RWPE2 (cell line): Measurements from ENCODE around the gene MFRP.
A peak's percentile ranks its signal among the peaks of the same experiment; 100 is the strongest.

Experiments used
- ATAC-seq: fragments of 200-7000 bp; cut with Tn5 transposase; 3 replicates; pipeline ENCODE4 v1.9.1; 2021; ENCODE audit warnings: low read depth
- DNase-seq: peaks from one replicate; pipeline ENCODE4 v3.0.0-alpha.2; 2020; ENCODE audit warnings: low spot score
- H3K27ac ChIP-seq: fragments of 450-650 bp; 2 replicates; pipeline ENCODE4 v1.5.1; 2017; ENCODE audit warnings: mild to moderate bottlenecking; ENCODE audit not compliant: poor library complexity, severe bottlenecking
- H3K27me3 ChIP-seq: fragments of 250-450 bp; sonication (Bioruptor Pico); 2 replicates; pipeline ENCODE4 v1.5.1; 2021; ENCODE audit warnings: mild to moderate bottlenecking, moderate library complexity; ENCODE audit not compliant: insufficient read depth, poor library complexity, severe bottlenecking
- H3K36me3 ChIP-seq: fragments of 250-450 bp; sonication (Bioruptor Pico); 2 replicates; pipeline ENCODE4 v1.5.1; 2020; ENCODE audit warnings: low read depth, mild to moderate bottlenecking, moderate library complexity
- H3K4me1 ChIP-seq: fragments of 250-450 bp; sonication (Bioruptor Pico); 2 replicates; pipeline ENCODE4 v1.5.1; 2021; ENCODE audit warnings: mild to moderate bottlenecking, moderate library complexity; ENCODE audit not compliant: insufficient read depth, poor library complexity, severe bottlenecking
- H3K4me3 ChIP-seq: fragments of 250-450 bp; sonication (Bioruptor Pico); 2 replicates; pipeline ENCODE4 v1.5.1; 2021; ENCODE audit warnings: mild to moderate bottlenecking, moderate library complexity; ENCODE audit not compliant: severe bottlenecking
- H3K9me3 ChIP-seq: fragments of 250-450 bp; sonication (Bioruptor Pico); 2 replicates; pipeline ENCODE4 v1.5.1; 2021; ENCODE audit warnings: mild to moderate bottlenecking, moderate library complexity; ENCODE audit not compliant: severe bottlenecking
- TF ChIP-seq, protein P1 (sequence below): fragments of 450-650 bp; IDR thresholded peaks from one replicate; pipeline ENCODE4 v1.5.1; 2017; ENCODE audit warnings: mild to moderate bottlenecking, moderate library complexity; ENCODE audit not compliant: poor library complexity, severe bottlenecking

MFRP gene

DNA sequence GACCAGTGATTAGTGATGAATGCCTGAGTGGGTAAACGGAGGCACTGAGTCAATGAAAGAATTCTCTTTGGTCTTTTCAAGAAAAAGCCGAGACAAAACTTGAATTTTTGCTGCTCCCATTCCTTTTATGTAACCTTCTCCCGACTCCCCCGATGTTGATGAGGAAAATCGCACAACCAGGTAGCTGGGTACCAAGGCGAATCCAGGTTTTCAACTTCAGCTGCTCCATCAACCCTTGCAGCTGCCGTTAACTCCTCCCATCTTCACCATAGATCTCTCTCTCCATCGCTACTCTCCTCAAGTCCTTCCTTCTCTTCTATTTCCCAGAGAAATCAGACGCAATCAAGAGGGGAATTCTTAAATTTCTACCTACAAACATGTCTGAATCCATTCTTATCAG lies 35.6 kb upstream of the MFRP start:
- no peak for ATAC-seq
- no peak for DNase-seq

DNA sequence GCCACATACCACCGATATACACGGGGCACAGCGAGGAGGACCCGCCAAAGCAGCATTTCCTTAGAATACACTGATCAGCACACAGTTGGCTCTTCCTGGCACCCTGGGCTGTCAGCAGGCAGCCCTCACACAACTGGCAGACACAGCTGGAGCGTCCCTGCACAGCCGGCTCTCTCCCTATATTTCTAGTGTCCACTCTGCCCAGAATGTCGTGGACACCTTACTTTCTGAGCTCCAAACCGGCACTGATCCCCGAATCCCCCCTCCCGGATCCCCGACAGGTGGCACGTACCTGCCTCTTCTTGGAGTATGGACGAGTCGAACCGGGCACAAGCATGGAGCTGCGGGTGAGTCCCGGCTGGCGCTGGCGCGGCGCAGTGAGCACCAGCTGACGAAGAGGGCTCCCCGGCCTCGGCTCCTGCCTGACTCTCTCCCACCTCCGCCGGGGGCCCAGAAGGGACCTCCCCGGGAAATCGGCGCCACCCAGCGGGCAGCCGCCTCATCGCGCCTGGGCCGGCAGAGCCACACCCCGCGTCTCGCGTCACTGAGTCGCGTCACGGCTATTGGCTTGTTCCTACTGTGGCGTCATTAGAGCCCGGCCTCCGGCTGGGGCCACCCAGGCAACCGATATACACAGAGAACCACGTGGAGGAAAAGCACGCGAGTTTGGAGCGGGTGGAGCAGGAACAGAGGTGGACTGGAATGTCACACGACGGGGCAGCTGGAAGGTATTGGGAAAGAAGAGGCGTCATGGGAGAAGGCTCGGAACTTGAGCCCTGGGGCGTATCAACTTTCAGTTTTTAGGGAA lies 34.9 kb upstream of the MFRP start, which contains the start of gene USP2:
Gene USP2 (minus strand): TSS at position 510 of the 808 bp plus-strand sequence. CDS start 8,210 bp downstream, outside the sequence.
- Histone ChIP-seq H3K36me3 (no peaks in the 10 kb centered on the region), H3K9me3 (no peaks in the 10 kb centered on the region), H3K27ac (no peak within 1 kb of the TSS), H3K4me3 (peak within 1 kb of the TSS; percentile 31), H3K4me1 (peaks cover 16% of the 10 kb centered on the region), H3K27me3 (no peaks in the 10 kb centered on the region)
- DNase-seq (peak; percentile 93), ATAC-seq (peak; percentile 90)
- TF ChIP-seq, protein P1, sequence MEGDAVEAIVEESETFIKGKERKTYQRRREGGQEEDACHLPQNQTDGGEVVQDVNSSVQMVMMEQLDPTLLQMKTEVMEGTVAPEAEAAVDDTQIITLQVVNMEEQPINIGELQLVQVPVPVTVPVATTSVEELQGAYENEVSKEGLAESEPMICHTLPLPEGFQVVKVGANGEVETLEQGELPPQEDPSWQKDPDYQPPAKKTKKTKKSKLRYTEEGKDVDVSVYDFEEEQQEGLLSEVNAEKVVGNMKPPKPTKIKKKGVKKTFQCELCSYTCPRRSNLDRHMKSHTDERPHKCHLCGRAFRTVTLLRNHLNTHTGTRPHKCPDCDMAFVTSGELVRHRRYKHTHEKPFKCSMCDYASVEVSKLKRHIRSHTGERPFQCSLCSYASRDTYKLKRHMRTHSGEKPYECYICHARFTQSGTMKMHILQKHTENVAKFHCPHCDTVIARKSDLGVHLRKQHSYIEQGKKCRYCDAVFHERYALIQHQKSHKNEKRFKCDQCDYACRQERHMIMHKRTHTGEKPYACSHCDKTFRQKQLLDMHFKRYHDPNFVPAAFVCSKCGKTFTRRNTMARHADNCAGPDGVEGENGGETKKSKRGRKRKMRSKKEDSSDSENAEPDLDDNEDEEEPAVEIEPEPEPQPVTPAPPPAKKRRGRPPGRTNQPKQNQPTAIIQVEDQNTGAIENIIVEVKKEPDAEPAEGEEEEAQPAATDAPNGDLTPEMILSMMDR, result peak; percentile 94

More for the DNA sequence above, 35.6 kb upstream of the MFRP start:
- Histone ChIP-seq H3K9me3 (no peaks in the 10 kb centered on the region), H3K27me3 (no peaks in the 10 kb centered on the region), H3K27ac (no peak overlapping the region), H3K36me3 (no peaks in the 10 kb centered on the region), H3K4me3 (peak overlapping the region; percentile 31), H3K4me1 (peaks cover 9% of the 10 kb centered on the region)
- TF ChIP-seq, protein P1, result no peak

DNA sequence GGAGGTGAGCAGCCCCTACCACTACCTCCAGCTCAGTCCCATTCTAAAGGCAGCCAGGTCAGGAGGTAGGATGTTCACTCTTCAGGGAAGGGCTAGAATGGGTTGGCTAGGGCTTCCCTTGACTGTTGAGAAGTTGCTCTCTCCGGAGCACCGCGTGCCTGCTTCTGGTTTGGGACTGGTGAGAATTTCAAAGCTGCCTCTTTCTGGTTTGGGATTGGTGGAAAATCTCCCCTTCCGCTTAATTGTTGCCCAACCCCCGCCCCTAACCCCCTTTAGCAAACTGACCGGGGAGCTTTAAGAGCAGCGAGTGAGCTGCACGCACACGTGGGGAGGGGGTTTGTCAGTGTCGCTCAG lies 34.3 kb upstream of the MFRP start:
- Histone ChIP-seq H3K4me1 (peaks cover 22% of the 10 kb centered on the region), H3K27ac (no peak overlapping the region), H3K4me3 (peak overlapping the region; percentile 31), H3K9me3 (no peaks in the 10 kb centered on the region), H3K36me3 (no peaks in the 10 kb centered on the region), H3K27me3 (no peaks in the 10 kb centered on the region)
- TF ChIP-seq, protein P1, result no peak
- no peak for DNase-seq
- ATAC-seq, result no peak

DNA sequence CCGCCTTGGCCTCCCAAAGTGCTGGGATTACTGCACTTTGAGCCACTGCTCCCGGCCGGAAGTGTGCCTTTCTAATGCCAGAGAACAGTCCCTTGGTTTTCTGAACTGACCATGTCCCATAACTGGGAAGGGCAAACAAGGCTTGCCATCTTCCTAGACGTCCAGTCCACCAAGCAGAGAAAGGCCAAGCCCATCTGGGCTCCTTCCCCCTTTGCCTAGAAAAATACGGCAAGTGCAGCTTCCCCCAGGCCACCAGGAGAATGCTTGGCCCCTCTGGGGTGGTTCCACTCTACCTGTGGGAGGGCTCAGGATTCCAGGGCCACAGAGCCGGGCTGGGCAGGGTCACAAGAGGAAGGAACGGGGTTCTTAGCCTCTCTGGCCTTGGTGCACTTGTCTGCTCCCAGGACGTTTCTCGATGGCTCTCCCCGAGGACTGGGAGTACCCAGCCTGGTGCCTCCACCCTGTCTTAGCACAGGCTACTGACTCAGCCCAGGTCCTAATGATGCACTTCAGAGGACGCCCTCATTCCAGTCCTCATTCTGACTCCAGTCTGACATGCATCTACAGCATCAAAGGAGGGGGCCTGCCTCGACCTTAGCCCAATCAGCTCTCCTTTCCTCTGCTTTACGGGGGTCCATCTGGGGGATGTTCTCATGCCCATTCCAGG lies 33.8 kb upstream of the MFRP start:
- TF ChIP-seq, protein P1, result no peak
- Histone ChIP-seq H3K4me3 (no peak overlapping the region), H3K27me3 (no peaks in the 10 kb centered on the region), H3K27ac (no peak overlapping the region), H3K9me3 (no peaks in the 10 kb centered on the region), H3K4me1 (peaks cover 26% of the 10 kb centered on the region), H3K36me3 (no peaks in the 10 kb centered on the region)
- ATAC-seq (no peak), DNase-seq (no peak)
